Measurements from ENCODE around the gene ANAPC16. TPM values are rescaled to one million over a fixed set of nuclear protein-coding genes. Genes with fewer than 3 reads are reported as not detected.

Gene ANAPC16
- total RNA-seq, 1 experiment from 2014 or later: 71.1 TPM

GRCh38 chr10:72238392-72239175, 22.8 kb downstream of the ANAPC16 start:
- no peak overlapping the region for H3K4me3 ChIP-seq (replicated peaks in 1 of 2; ENCODE audit: low read depth in 1 of 2, low read length in 2 of 2)
- no peaks in the 10 kb centered on the region for H3K79me2 ChIP-seq (ENCODE audit: insufficient read depth, low read length)
- H3K9ac ChIP-seq (ENCODE audit: low read length): no peak overlapping the region
- ATAC-seq (no peak), DNase-seq (ENCODE audit: low read depth, low spot score) (no peak)
- intact Hi-C loops (cut with micrococcal nuclease): no loop called here
- no peaks in the 10 kb centered on the region for H3K9me2 ChIP-seq (ENCODE audit: insufficient read depth)
- TF ChIP-seq SIN3A (IDR thresholded peaks at IDR 0.05; ENCODE audit: low read depth): no peak
- 0 out of 2 replicates have a peak, but pooled peaks have one; percentile 26 for TF ChIP-seq POLR2AphosphoS5 (IDR thresholded peaks at IDR 0.05; ENCODE audit: low read depth, low read length)
- no peak for TF ChIP-seq MAX (IDR thresholded peaks at IDR 0.05)
- H3K27ac ChIP-seq (ENCODE audit: low read depth, low read length): no peak overlapping the region
- RAD21 ChIA-PET (ENCODE audit: low non-redundant PET in 1 of 2, low total read pairs in 2 of 2, uncharacterized antibody in 2 of 2, unreplicated experiment in 2 of 2): interaction anchor here (0.6 to 1.4 kb wide), 2 partner anchors 36 to 190 kb away, joined by 3 read pairs; no protein-coding TSS in a partner anchor
- no peak overlapping the region for H3K4me2 ChIP-seq (ENCODE audit: low read length)
- no peaks in the 10 kb centered on the region for H3K9me3 ChIP-seq (ENCODE audit: control insufficient read depth in 1 of 2, insufficient read depth in 1 of 2, low read depth in 1 of 2, low read length in 2 of 2)
- peaks cover 0 to 3% of the 10 kb centered on the region in 2 experiments; a peak in 1 of 4 replicates for H3K4me1 ChIP-seq (ENCODE audit: control insufficient read depth in 1 of 2, insufficient read depth in 2 of 2, low read length in 2 of 2)
- no peaks in the 10 kb centered on the region for H3K27me3 ChIP-seq (ENCODE audit: insufficient read depth, low read length)
- CTCF ChIA-PET: no interaction called here
- H3K36me3 ChIP-seq (ENCODE audit: control insufficient read depth in 1 of 2, insufficient read depth in 2 of 2, low read length in 2 of 2): peaks cover 2 to 9% of the 10 kb centered on the region in 2 experiments; a peak in 2 of 4 replicates
- no TSS peak for BruUV-seq (replicated peaks)
- no peak overlapping the region for H2AFZ ChIP-seq (ENCODE audit: low read depth, low read length, poor library complexity, severe bottlenecking)
- POLR2A ChIA-PET: interaction anchor here (1.7 kb wide), 2 partner anchors 10 to 35 kb away, joined by 6 to 11 read pairs; partner anchors contain the start of gene DDIT4
- no peaks in the 10 kb centered on the region for H4K20me1 ChIP-seq (ENCODE audit: insufficient read depth)

GRCh38 chr10:72239409-72239808, 23.6 kb downstream of the ANAPC16 start:
- intact Hi-C loops (cut with micrococcal nuclease): no loop called here
- POLR2A ChIA-PET: no interaction called here
- no TSS peak for BruUV-seq (replicated peaks)
- H3K4me1 ChIP-seq (ENCODE audit: control insufficient read depth in 1 of 2, insufficient read depth in 2 of 2, low read length in 2 of 2): peaks cover 8 to 9% of the 10 kb centered on the region in 2 experiments; a peak in 3 of 4 replicates
- no peaks in the 10 kb centered on the region for H4K20me1 ChIP-seq (ENCODE audit: insufficient read depth)
- ATAC-seq: no peak
- no peak overlapping the region for H3K4me2 ChIP-seq (ENCODE audit: low read length)
- no peaks in the 10 kb centered on the region for H3K9me2 ChIP-seq (ENCODE audit: insufficient read depth)
- no peak overlapping the region for H2AFZ ChIP-seq (ENCODE audit: low read depth, low read length, poor library complexity, severe bottlenecking)
- TF ChIP-seq SRF (IDR thresholded peaks at IDR 0.05; ENCODE audit: low read depth) (no peak), SP1 (IDR thresholded peaks at IDR 0.05; ENCODE audit: low read depth) (no peak), JUND (IDR thresholded peaks at IDR 0.05) (no peak), CEBPB (IDR thresholded peaks at IDR 0.05; ENCODE audit: low read depth) (no peak)
- TF ChIP-seq, protein P1, sequence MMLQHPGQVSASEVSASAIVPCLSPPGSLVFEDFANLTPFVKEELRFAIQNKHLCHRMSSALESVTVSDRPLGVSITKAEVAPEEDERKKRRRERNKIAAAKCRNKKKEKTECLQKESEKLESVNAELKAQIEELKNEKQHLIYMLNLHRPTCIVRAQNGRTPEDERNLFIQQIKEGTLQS (IDR thresholded peaks at IDR 0.05): no peak
- RAD21 ChIA-PET (ENCODE audit: low non-redundant PET in 1 of 2, low total read pairs in 2 of 2, uncharacterized antibody in 2 of 2, unreplicated experiment in 2 of 2): no interaction called here
- CTCF ChIA-PET: no interaction called here
- H3K4me3 ChIP-seq (replicated peaks in 1 of 2; ENCODE audit: low read depth in 1 of 2, low read length in 2 of 2): no peak overlapping the region
- H3K9me3 ChIP-seq (ENCODE audit: control insufficient read depth in 1 of 2, insufficient read depth in 1 of 2, low read depth in 1 of 2, low read length in 2 of 2): no peaks in the 10 kb centered on the region
- no peak overlapping the region for H3K27ac ChIP-seq (ENCODE audit: low read depth, low read length)
- H3K27me3 ChIP-seq (ENCODE audit: insufficient read depth, low read length): no peaks in the 10 kb centered on the region
- H3K79me2 ChIP-seq (ENCODE audit: insufficient read depth, low read length): no peaks in the 10 kb centered on the region
- no peak for DNase-seq (ENCODE audit: low read depth, low spot score)
- no peak overlapping the region for H3K9ac ChIP-seq (ENCODE audit: low read length)
- H3K36me3 ChIP-seq (ENCODE audit: control insufficient read depth in 1 of 2, insufficient read depth in 2 of 2, low read length in 2 of 2): peaks cover 0 to 5% of the 10 kb centered on the region in 2 experiments; a peak in 2 of 4 replicates
